H1 (cell line): ENCODE data around the gene GP1BB. TPM values are rescaled to one million over a fixed set of nuclear protein-coding genes. Genes with fewer than 3 reads are reported as not detected.

Experiments
- CTCF ChIA-PET: fragments of 300-600 bp; sonication (Branson Sonifier 250); formaldehyde crosslinking; loops from one replicate; lab custom pipeline; 2021; ENCODE audit not compliant: partially characterized antibody; lab: Charles Lee
- POLR2A ChIA-PET: fragments of 300-600 bp; sonication (Branson Sonifier 250); formaldehyde crosslinking; loops from one replicate; lab custom pipeline; 2021; ENCODE audit warnings: inconsistent platforms; ENCODE audit not compliant: partially characterized antibody; lab: Charles Lee
- DNase-seq, 2 experiments: peaks; one replicate each; pipeline versions ENCODE4 v3.0.0 to v3.0.0-alpha.2; 2010 to 2022; ENCODE audit warnings: low spot score in 2 of 2, low read depth in 1 of 2, mixed read lengths in 1 of 2
- FAIRE-seq: peaks from 2 replicates; lab custom pipeline; 2011; peaks lifted over from hg19 to GRCh38; lab: Jason Lieb, UNC
- H2AFZ ChIP-seq: 2 replicates; pipeline ENCODE4 v1.8.1; 2012; ENCODE audit warnings: low read length, inconsistent platforms
- H2AK5ac ChIP-seq: 2 replicates; pipeline ENCODE4 v1.6.1; 2013; ENCODE audit warnings: low read depth, low read length
- H2BK120ac ChIP-seq: replicated peaks from 2 replicates; pipeline ENCODE3; 2013; ENCODE audit warnings: low read depth, low read length, inconsistent platforms
- H2BK12ac ChIP-seq: 2 replicates; pipeline ENCODE4 v1.6.1; 2013; ENCODE audit warnings: low read depth, low read length
- H2BK15ac ChIP-seq: 2 replicates; pipeline ENCODE4 v1.6.1; 2013; ENCODE audit warnings: low read length
- H2BK20ac ChIP-seq: 2 replicates; pipeline ENCODE4 v1.6.1; 2013; ENCODE audit warnings: low read length
- H2BK5ac ChIP-seq: 2 replicates; pipeline ENCODE4 v1.6.1; 2013; ENCODE audit warnings: low read depth, low read length
- H3K14ac ChIP-seq: 2 replicates; pipeline ENCODE4 v1.6.1; 2013; ENCODE audit warnings: inconsistent platforms; ENCODE audit not compliant: insufficient read length
- H3K18ac ChIP-seq: 2 replicates; pipeline ENCODE4 v1.6.1; 2013; ENCODE audit warnings: low read length; ENCODE audit errors: extremely low read depth
- H3K23ac ChIP-seq: 2 replicates; pipeline ENCODE4 v1.6.1; 2013; ENCODE audit warnings: inconsistent platforms; ENCODE audit not compliant: insufficient read length
- H3K23me2 ChIP-seq: 2 replicates; pipeline ENCODE4 v1.6.1; 2013; ENCODE audit warnings: low read depth, low read length
- H3K27ac ChIP-seq: 2 replicates; pipeline ENCODE4 v1.6.1; 2011; ENCODE audit warnings: low read depth, low read length, inconsistent platforms
- H3K27me3 ChIP-seq, 4 experiments: replicated peaks in 1 of 4; 1 replicate in 1 of 4; 2 replicates in 3 of 4; pipeline versions ENCODE4 v1.6.1 to v1.8.1; 2011 to 2013; ENCODE audit warnings: low read length in 3 of 4, mild to moderate bottlenecking in 3 of 4, inconsistent platforms in 2 of 4, mixed read lengths in 2 of 4, moderate library complexity in 1 of 4; ENCODE audit not compliant: control insufficient read depth in 3 of 4, insufficient read depth in 3 of 4; ENCODE audit errors: extremely low read depth in 1 of 4
- H3K36me3 ChIP-seq, 4 experiments: 2 replicates each; pipeline versions ENCODE4 v1.6.1 to v1.8.1; 2011 to 2013; ENCODE audit warnings: mild to moderate bottlenecking in 4 of 4, low read length in 3 of 4, moderate library complexity in 2 of 4, control low read depth in 1 of 4, inconsistent platforms in 1 of 4; ENCODE audit not compliant: insufficient read depth in 4 of 4, control insufficient read depth in 2 of 4
- H3K4ac ChIP-seq: replicated peaks from 2 replicates; pipeline ENCODE3; 2013; ENCODE audit warnings: low read length, low read depth, mixed read lengths, inconsistent platforms; ENCODE audit not compliant: insufficient read length
- H3K4me1 ChIP-seq, 4 experiments: replicated peaks in 1 of 4; 1 replicate in 1 of 4; 2 replicates in 3 of 4; pipeline versions ENCODE4 v1.6.1 to v1.8.1; 2011 to 2013; ENCODE audit warnings: low read length in 3 of 4, inconsistent platforms in 2 of 4, mixed read lengths in 1 of 4; ENCODE audit not compliant: insufficient read depth in 4 of 4, control insufficient read depth in 3 of 4
- H3K4me2 ChIP-seq, 2 experiments: 2 replicates each; pipeline versions ENCODE4 v1.6.1 to v1.8.1; 2011 to 2013; ENCODE audit warnings: low read depth in 2 of 2, low read length in 2 of 2, control low read depth in 1 of 2, inconsistent platforms in 1 of 2, mild to moderate bottlenecking in 1 of 2; ENCODE audit not compliant: insufficient read depth in 1 of 2
- H3K4me3 ChIP-seq, 4 experiments: fragments of 200-600, 300-600 bp in 1 of 4; sonication (generic), shearing (Covaris generic), sonication (Bioruptor Twin) in 1 of 4; 2 replicates each; pipeline versions ENCODE4 v1.5.1 to v1.8.1; 2011 to 2016; ENCODE audit warnings: low read length in 4 of 4, low read depth in 3 of 4, control low read depth in 2 of 4, inconsistent platforms in 2 of 4, mild to moderate bottlenecking in 2 of 4, mixed read lengths in 1 of 4, moderate library complexity in 1 of 4; ENCODE audit not compliant: insufficient read depth in 2 of 4; ENCODE audit errors: extremely low read depth in 1 of 4
- H3K56ac ChIP-seq: replicated peaks from 2 replicates; pipeline ENCODE3; 2013; ENCODE audit warnings: low read depth, mild to moderate bottlenecking, mixed read lengths, low read length, inconsistent platforms; ENCODE audit not compliant: insufficient read length
- H3K79me1 ChIP-seq: 2 replicates; pipeline ENCODE4 v1.6.1; 2013; ENCODE audit warnings: low read depth, low read length, control low read depth
- H3K79me2 ChIP-seq, 2 experiments: 2 replicates each; pipeline versions ENCODE4 v1.6.1 to v1.8.1; 2012 to 2013; ENCODE audit warnings: low read length in 2 of 2, mild to moderate bottlenecking in 2 of 2, inconsistent platforms in 1 of 2; ENCODE audit not compliant: insufficient read depth in 2 of 2, control insufficient read depth in 1 of 2
- H3K9ac ChIP-seq, 4 experiments: replicated peaks in 1 of 4; 1 replicate in 1 of 4; 2 replicates in 3 of 4; pipeline versions ENCODE4 v1.6.1 to v1.8.1; 2011 to 2013; ENCODE audit warnings: low read depth in 3 of 4, low read length in 3 of 4, control low read depth in 2 of 4, mild to moderate bottlenecking in 2 of 4, moderate library complexity in 2 of 4, inconsistent platforms in 1 of 4; ENCODE audit errors: extremely low read depth in 1 of 4
- H3K9me3 ChIP-seq, 2 experiments: 2 replicates each; pipeline versions ENCODE4 v1.6.1 to v1.8.1; 2012 to 2013; ENCODE audit warnings: mild to moderate bottlenecking in 2 of 2, moderate library complexity in 2 of 2, control low read depth in 1 of 2, inconsistent platforms in 1 of 2, low read depth in 1 of 2, low read length in 1 of 2, mixed read lengths in 1 of 2; ENCODE audit not compliant: insufficient read depth in 2 of 2
- H4K20me1 ChIP-seq, 2 experiments: replicated peaks in 1 of 2; 2 replicates each; pipeline versions ENCODE3 to v1.8.1; 2011 to 2013; ENCODE audit warnings: inconsistent platforms in 2 of 2, low read length in 2 of 2, mild to moderate bottlenecking in 1 of 2; ENCODE audit not compliant: insufficient read depth in 2 of 2, control insufficient read depth in 1 of 2
- H4K5ac ChIP-seq: 2 replicates; pipeline ENCODE4 v1.6.1; 2013; ENCODE audit warnings: low read length, low read depth, mixed read lengths, inconsistent platforms; ENCODE audit not compliant: insufficient read length
- H4K8ac ChIP-seq: 2 replicates; pipeline ENCODE4 v1.8.0; 2013; ENCODE audit warnings: mild to moderate bottlenecking, moderate library complexity, low read length, inconsistent platforms; ENCODE audit not compliant: insufficient read depth; ENCODE audit errors: extremely low read depth
- H4K91ac ChIP-seq: replicated peaks from 2 replicates; pipeline ENCODE3; 2013; ENCODE audit warnings: low read length, mixed read lengths, inconsistent platforms; ENCODE audit not compliant: insufficient read length
- ATF3 ChIP-seq: IDR thresholded peaks from 2 replicates; pipeline ENCODE4 v1.6.1; 2011; ENCODE audit warnings: low read depth, mild to moderate bottlenecking, low read length; ENCODE audit not compliant: insufficient read depth
- CBX8 ChIP-seq: fragments of 300-800, 300-1000 bp; sonication (generic); IDR thresholded peaks from 2 replicates; pipeline ENCODE4 v1.7.1; 2016; ENCODE audit warnings: low read depth, low read length, borderline replicate concordance
- HDAC6 ChIP-seq: IDR thresholded peaks from one replicate; pipeline ENCODE4 v1.7.1; 2012; ENCODE audit warnings: low read depth, mild to moderate bottlenecking, inconsistent platforms, low read length, moderate library complexity
- POU5F1 ChIP-seq: IDR thresholded peaks from 2 replicates; pipeline ENCODE4 v1.6.1; 2011; ENCODE audit warnings: low read depth, mild to moderate bottlenecking, low read length, moderate library complexity
- RFX5 ChIP-seq: IDR thresholded peaks from 2 replicates; pipeline ENCODE4 v1.6.1; 2011; ENCODE audit warnings: low read depth, low read length, improper control_type of control experiment, borderline replicate concordance
- SP2 ChIP-seq: IDR thresholded peaks from 2 replicates; pipeline ENCODE4 v1.6.1; 2012; ENCODE audit warnings: mild to moderate bottlenecking, low read length, inconsistent platforms
- SP4 ChIP-seq: IDR thresholded peaks from 2 replicates; pipeline ENCODE4 v1.6.1; 2012; ENCODE audit warnings: low read length, inconsistent platforms
- SUZ12 ChIP-seq: fragments of 200-600 bp; sonication (generic); IDR thresholded peaks from 2 replicates; pipeline ENCODE4 v1.6.1; 2012; ENCODE audit warnings: mild to moderate bottlenecking, inconsistent platforms, low read length, moderate library complexity, mixed read lengths
- WGBS, 2 experiments: shearing (Covaris generic) in 1 of 2; methylation state at CpG; one replicate each; pipeline versions ENCODE4 v1.1.6 to v1.1.7; 2013 to 2015; ENCODE audit warnings: low lambda C conversion rate in 2 of 2, mixed read lengths in 2 of 2, inconsistent platforms in 1 of 2, low coverage in 1 of 2, missing lambda C conversion rate in 1 of 2; ENCODE audit not compliant: insufficient replicate concordance in 2 of 2, insufficient coverage in 1 of 2, insufficient read length in 1 of 2; ENCODE audit errors: extremely low coverage in 1 of 2, missing lambda C conversion rate in 1 of 2; 5-methylcytosine and 5-hydroxymethylcytosine counted together
- long read RNA-seq, 2 experiments: library from RNA in 1 of 2; library from capped mRNA in 1 of 2; stranded (forward); transcript quantifications; one replicate each; pipeline ENCODE4 v2.0.0, GENCODE V29; 2021; ENCODE audit warnings: inconsistent platforms in 1 of 2
- polyA minus RNA-seq, 3 experiments: library from RNA; depleted of rRNA, polyadenylated mRNA; stranded (reverse); fragments of >200 nt; gene quantifications; 1 replicate in 2 of 3; 2 replicates in 1 of 3; pipeline ENCODE4 v1.2.3, GENCODE V29; 2011
- polyA plus RNA-seq, 7 experiments: library from polyadenylated mRNA; depleted of rRNA in 3 of 7; stranded (reverse) in 5 of 7; unstranded in 2 of 7; fragments of >200 nt in 5 of 7; fragments of 200-250 nt in 2 of 7; gene quantifications; 1 replicate in 5 of 7; 2 replicates in 1 of 7; 4 replicates in 1 of 7; pipeline versions ENCODE4 v1.2.1 to v1.2.3, GENCODE V29; 2011 to 2013; ENCODE audit warnings: missing spikeins in 2 of 7, mixed read lengths in 2 of 7
- total RNA-seq: library from RNA; stranded (reverse); fragmentation: NEBNext Ultra II Directional; extraction: Animal tissue kit (Norgen Biotek cat#: 25700); gene quantifications from 2 replicates; pipeline ENCODE4 v1.2.1, GENCODE V29; 2021

GP1BB gene
- total RNA-seq (not detected in 2 replicates), polyA plus RNA-seq (2011; rRNA removed) (0.36 and 0.66 TPM in 2 replicates), polyA minus RNA-seq (2011; rRNA and poly(A)+ RNA removed) (not detected in 2 replicates)
- 0.27 TPM for polyA plus RNA-seq (2011; cell fraction: cytosol; rRNA removed)
- 2.4 TPM for polyA plus RNA-seq (2011; cell fraction: nucleus; rRNA removed)
- polyA plus RNA-seq (2012, experiment 1 of 2): 0.38 to 0.69 TPM (median 0.55 TPM) in 3 of 4 replicates, not detected in the other
- not detected for polyA plus RNA-seq (2012, experiment 2 of 2)
- polyA plus RNA-seq (2013, experiment 1 of 2): 0.36 TPM
- polyA plus RNA-seq (2013, experiment 2 of 2): 0.83 TPM
- not detected for polyA minus RNA-seq (2011; cell fraction: cytosol; rRNA and poly(A)+ RNA removed)
- 0.60 TPM for polyA minus RNA-seq (2011; cell fraction: nucleus; rRNA and poly(A)+ RNA removed)
- long read RNA-seq, experiment 1: 0 reads
- long read RNA-seq, experiment 2: 0 reads

DNA sequence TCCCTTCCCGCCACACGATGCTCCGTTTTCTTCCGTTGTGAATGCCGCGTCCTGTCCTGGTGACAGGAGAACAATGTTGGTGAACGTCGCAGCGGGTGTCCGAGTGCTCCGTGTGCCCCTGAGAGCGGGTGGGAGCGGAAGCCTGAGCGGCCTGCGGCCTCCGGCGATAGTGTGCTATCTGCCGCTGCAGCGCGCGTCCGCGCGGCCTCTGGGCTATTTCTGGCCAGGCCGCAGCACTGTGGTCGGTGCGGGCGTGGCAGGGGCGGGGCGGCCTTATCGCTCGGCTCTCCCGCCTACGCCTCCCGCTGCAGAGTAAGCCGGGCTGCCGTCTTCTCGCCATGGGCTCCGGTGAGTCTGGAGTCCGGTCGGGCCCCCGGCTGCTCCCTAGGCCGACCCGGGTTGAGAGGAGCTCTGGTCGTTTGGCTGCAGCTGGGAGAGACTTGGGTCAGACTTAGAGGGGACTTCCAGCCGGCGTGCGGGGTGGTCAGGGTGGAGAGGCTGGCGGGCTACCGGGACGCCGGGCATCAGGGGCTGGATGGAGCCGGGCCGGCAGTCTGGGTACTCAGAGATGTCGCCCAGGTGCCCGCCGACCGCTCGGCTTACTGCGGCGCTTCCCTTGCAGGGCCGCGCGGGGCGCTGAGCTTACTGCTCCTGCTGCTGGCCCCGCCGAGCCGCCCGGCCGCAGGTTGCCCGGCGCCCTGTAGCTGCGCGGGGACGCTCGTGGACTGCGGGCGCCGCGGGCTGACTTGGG is at the start of gene GP1BB:
Gene GP1BB (plus strand): TSS at position 308 of the 751 bp plus-strand sequence. CDS start 31 bp downstream, at position 339.
- peak in 1 of 2 experiments; percentile 74 for DNase-seq
- Histone ChIP-seq H3K9ac (no peak within 1 kb of the TSS; a peak in 2 of 7 replicates), H2BK120ac (no peak within 1 kb of the TSS), H3K4me2 (peak within 1 kb of the TSS; percentile 74 to 87), H2BK15ac (no peak within 1 kb of the TSS; the same call in 1 of the 2 replicates), H3K23me2 (peaks cover 23% of the 10 kb centered on the region; the same call in 1 of the 2 replicates), H3K27ac (no peak within 1 kb of the TSS), H3K4me3 (peak within 1 kb of the TSS; percentile 9 to 55 (median 38); a peak in 7 of 8 replicates), H3K18ac (peak within 1 kb of the TSS; percentile 52; the same call in 1 of the 2 replicates), H4K20me1 (peaks cover 15 to 32% of the 10 kb centered on the region in 2 experiments), H3K14ac (no peak within 1 kb of the TSS), H3K4ac (no peak within 1 kb of the TSS), H4K91ac (no peak within 1 kb of the TSS), H3K79me1 (no peaks in the 10 kb centered on the region), H3K79me2 (no peaks in the 10 kb centered on the region), H3K4me1 (peaks cover 0 to 37% (median 21%) of the 10 kb centered on the region in 4 experiments; a peak in 6 of 7 replicates), H4K8ac (peak within 1 kb of the TSS; percentile 88; the same call in 1 of the 2 replicates), H3K27me3 (peaks cover 84 to 100% (median 98%) of the 10 kb centered on the region in 4 experiments), H2AK5ac (no peak within 1 kb of the TSS), H3K36me3 (peaks cover 0 to 5% (median 0%) of the 10 kb centered on the region in 4 experiments; a peak in 1 of 8 replicates), H3K23ac (no peak within 1 kb of the TSS), H2AFZ (no peak within 1 kb of the TSS), H2BK12ac (peak within 1 kb of the TSS; percentile 50; the same call in 1 of the 2 replicates), H4K5ac (no peak within 1 kb of the TSS), H3K9me3 (no peaks in the 10 kb centered on the region; a peak in 1 of 4 replicates), H2BK5ac (no peak within 1 kb of the TSS), H2BK20ac (no peak within 1 kb of the TSS), H3K56ac (no peak within 1 kb of the TSS)
- ChIA-PET POLR2A (interaction anchor here (0.7 to 1.4 kb wide), 8 partner anchors 25 to 96 kb away, joined by 3 to 7 read pairs (median 3); no protein-coding TSS in a partner anchor), CTCF (interaction anchor here (0.6 to 3.1 kb wide), 36 partner anchors 10 to 280 kb away, joined by 3 to 16 read pairs (median 3); no protein-coding TSS in a partner anchor)
- FAIRE-seq: no peak
- 4% methylated on average over 59 of the region's 80 CpGs; no CpG with 5 or more reads in 1 of the 2 experiments for WGBS, 2 experiments
- TF ChIP-seq SP4 (no peak), HDAC6 (no peak), CBX8 (no peak), SP2 (no peak), ATF3 (no peak), RFX5 (no peak), POU5F1 (no peak), SUZ12 (peak; percentile 83)
